Cortex of kidney (tissue), 1 donor: ENCODE data around the gene DNAJC11.
"Not testable (repeated sequence)": the region's sequence is repeated elsewhere in the genome, so short reads cannot be mapped to it uniquely, and the experiment has no call there.

Experiments
- DNase-seq: peaks from one replicate; lab custom pipeline; 2025; lab: John Stamatoyannopoulos, UW

DNAJC11 gene

GRCh38 chr1:6694121-6694713 is 7.4 kb downstream of the DNAJC11 start:
- DNase-seq: no peak

DNA sequence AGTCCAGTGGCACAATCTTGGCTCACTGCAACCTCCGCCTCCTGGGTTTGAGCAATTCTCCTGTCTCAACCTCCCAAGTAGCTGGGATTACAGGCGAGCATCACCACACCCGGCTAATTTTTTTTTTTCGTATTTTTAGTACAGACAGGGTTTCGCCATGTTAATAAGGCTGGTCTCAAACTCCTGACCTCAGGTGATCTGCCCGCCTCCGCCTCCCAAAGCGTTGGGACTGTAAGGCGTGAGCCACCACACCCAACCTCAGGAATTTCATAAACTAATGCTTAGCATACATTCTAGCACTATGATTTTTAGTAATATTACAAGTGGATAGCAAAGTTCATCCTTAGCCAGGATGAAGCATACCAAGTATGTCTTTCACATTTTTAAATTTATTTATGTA is 8.7 kb downstream of the DNAJC11 start:
- no peak for DNase-seq

DNA sequence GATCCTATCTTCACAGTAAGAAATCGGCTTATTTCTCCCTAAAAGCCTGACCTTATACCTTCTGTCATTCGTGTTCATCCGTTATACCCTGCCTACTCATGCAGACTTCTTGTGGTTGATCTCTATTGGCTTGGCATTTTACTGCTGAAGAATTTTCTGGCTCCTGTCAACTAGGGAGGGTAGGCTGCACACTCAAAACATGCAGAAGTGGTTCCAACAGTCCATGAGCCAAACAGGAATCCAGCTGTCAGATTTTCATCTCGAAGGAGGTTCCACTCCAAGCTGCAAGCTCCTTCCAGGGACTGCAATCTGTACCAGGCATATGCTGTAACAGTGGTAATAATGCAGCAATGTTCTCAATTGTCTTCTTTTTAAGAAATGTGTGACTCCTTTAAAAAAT is 10.1 kb downstream of the DNAJC11 start:
- DNase-seq: no peak

GRCh38 chr1:6690186-6690585 is 11.4 kb downstream of the DNAJC11 start:
- DNase-seq: no peak

DNA sequence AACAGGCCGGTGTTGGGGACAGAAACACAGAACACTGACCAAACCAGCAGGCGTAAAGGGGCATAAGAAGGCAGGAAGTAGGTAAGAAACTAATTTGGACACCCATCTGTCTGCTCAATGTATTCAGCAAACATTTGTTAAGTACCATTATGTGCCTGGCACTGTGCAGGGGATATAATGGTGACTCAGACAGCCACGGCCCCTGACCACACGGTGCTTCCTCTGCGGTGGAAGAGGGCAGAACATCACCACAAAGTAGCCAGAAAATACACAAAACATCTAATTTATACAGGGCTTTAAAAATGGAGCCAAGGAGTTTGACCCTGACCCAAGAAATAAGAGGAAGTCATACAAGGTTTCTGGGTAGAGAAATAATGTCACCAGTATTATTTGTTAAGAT is 12.9 kb downstream of the DNAJC11 start:
- DNase-seq: no peak

DNA sequence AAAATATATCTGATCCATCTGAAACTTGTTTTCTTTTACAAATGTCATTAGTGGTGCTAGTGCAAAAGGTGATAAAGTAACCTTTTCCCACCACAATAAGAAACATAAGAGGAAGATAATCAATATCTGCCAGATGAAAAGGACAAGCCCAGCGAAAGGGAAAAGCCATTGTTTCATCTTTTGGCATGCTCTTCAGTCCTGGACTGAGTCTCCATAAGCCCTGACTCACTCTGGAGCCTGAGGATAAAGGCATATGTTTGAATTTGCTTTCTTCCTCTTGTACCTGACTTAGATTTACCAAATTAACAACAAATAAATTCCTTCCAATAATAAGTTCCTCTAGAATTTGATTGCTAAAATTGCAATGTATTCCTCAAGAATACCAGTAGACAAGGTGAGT is 13.6 kb downstream of the DNAJC11 start:
- DNase-seq: no peak

DNA sequence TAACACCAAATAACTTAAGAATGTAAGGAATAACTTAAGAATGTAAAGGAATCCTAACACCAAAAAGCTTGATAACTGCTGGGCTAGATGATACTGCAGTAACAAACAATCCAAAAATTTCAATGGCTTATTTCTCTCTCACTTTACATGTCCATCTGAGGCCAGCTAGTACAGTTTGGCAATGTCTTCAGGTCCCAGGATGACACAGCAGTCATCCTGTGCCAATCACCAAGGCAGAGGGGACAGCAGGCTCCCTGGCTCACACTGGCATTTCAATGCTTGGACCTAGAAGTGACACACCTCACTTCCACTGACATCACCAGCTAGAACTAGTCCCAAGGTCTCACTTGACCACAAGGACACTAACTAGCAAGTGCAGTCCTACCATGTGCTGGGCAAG is 15.3 kb downstream of the DNAJC11 start:
- no peak for DNase-seq

DNA sequence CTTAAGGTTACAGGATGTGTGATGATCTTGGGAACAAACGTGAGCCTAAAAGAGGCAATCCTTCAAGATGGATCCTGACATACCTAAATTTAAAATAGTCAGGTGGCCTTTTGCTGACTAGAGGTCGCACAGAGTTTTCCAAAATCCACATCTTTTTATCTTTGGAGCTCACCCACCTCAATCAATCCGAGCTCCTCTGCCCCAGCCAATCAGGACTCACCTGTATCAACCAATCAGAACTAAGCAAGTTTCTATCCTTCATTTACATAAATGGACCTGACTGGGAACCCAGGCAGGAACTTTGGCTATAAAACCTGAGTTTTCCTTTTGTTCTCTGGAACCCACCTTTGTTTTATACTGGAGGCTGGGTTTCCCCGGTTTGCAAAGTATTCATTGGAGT is 16.2 kb downstream of the DNAJC11 start:
- DNase-seq: no peak

DNA sequence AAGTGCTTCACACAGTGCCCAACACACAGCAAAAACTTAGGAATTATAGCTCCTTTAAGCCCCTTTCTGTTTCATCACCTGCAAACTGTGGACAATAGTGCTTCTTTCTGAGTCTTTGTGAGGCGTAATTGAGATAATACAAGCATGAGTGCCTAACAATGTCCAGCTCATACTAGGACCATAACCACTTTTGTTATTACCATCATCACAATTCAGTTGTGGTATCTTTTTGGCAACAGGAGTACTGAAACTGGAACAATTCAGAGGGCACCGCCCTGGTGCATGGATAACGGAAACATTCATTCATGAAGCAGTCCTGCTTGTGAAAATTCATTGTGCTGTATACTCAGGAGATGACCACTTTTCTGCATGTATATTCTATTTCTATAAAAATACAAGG is 18.2 kb downstream of the DNAJC11 start:
- DNase-seq: no peak

- DNase-seq: no peak
These were observed 25.7 kb downstream of the DNAJC11 start for GRCh38 chr1:6675941-6676340.

DNA sequence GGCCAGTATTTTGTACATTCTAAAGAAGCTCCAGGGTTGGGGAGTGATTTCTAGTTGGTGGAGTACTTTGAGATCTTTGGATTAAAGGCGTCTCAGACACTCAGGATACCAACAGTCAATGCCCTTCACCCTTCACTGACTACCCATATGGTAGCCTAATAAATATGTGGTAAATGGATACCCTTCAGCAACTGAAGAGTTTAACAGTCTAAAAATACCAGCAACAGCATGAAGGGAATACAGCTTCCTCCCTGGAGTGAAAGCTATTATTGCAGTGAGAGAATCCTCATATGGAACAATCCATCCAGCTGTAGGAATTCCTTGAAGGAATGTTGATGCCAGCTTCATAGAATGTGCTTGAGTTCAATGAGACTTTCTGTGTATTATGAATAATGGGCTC is 26.8 kb downstream of the DNAJC11 start:
- DNase-seq: no peak

- no peak for DNase-seq
These were observed 27.7 kb downstream of the DNAJC11 start for GRCh38 chr1:6673816-6674398.

GRCh38 chr1:6672558-6672957 is 29.1 kb downstream of the DNAJC11 start:
- no peak for DNase-seq

- no peak for DNase-seq
These were observed 33.1 kb downstream of the DNAJC11 start for GRCh38 chr1:6668503-6668902.

DNA sequence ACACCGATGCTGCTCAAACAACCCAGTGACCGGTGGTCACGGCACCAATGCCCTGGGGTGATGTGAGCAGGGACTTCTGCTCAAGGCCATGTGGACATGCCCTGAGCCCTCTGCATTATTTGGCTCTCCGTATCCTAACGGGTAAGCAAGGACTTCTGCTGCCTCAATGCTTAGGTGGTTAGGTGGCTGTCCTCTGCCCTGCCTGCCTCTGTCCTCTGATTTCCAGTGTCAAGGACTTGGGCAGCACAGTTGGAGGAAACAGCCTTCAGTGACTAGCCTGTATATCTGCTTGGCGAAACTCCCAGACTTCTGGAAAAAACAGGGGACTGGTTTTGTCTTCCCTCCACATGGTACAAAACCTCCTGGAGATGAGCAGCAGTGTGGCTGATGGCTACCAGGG is 34.5 kb downstream of the DNAJC11 start:
- no peak for DNase-seq

GRCh38 chr1:6666696-6667095 is 34.9 kb downstream of the DNAJC11 start:
- no peak for DNase-seq

- DNase-seq: not testable (repeated sequence)
These were observed 39.1 kb downstream of the DNAJC11 start for GRCh38 chr1:6662468-6662867.

DNA sequence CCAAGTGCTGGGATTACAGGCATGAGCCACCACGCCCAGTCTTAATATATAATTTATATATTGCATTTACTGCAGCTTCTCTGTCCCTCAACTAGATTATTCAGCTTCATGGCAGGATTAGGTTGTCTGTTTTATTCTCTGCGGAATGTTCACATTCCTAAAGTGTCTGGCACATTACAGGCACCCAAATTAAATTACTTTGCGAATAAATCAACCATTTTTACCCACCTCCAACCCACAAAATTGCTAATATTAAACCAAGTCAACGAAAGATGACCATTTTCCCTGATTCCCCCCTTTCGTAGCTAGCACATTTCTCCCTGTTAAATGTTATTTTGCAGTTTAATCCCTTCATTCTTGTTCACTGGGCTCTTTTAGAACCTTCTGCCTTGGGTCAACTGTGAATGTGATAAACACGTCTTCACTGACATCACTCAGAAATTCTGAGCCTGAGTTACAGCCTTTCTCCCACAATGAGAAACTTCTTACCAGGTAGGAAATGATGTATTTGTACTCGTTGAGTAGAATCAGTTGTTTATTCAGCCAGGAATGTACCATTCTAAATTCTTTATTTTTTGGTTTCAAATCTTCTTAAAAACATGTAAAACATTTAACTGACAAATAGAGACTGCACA is 41.1 kb downstream of the DNAJC11 start:
- DNase-seq: no peak

DNA sequence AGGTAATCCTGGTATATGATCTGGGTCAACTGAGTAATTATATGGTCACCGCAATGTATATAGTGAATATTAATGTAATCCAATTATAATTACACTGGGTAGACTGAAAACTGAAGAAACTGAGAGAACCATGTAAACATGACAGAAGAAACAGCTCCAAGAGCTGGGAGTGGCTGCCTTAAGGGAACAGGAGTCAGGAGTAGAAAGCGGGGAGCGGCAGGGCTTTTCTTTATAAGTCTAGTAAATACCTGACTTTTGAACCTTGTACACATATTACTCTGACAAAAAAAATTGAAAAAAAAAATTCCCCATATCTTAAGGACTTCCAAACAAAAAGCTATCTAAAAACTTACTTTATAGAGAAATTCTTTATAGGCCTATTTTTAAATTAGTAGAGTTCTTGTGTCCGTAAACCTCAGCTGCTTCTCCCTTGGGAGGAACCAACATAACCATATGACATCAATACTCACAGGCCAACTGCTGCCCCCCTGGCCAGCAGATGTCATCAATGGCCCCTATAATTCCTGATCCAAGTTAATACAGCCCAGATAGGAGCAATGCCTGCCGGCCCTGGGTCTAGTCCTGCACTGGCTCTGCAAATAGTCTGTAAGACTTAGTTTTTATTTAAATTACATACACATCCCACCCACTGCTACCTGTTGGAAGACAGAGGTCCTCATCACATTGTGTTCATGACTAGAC is 43.1 kb downstream of the DNAJC11 start:
- no peak for DNase-seq

DNA sequence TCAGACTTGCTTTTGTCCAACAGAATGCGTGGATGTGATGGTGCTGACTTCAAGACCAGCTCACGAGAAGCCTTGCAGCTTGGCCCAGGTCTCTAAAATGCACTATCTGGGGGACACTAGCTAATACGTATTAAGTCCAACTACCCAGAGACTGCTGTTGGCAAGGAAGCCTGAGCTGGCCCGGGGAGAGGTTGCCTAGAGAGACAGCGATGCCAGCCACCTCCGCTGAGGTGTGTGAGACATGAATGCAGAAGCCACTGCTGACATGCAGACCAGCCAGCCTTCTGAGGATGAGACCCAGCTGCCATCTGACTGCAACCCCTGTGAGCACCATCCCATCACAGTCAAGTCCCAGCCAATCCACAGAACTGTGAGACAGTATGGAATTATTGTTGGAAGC is 44.5 kb downstream of the DNAJC11 start:
- DNase-seq: no peak

DNA sequence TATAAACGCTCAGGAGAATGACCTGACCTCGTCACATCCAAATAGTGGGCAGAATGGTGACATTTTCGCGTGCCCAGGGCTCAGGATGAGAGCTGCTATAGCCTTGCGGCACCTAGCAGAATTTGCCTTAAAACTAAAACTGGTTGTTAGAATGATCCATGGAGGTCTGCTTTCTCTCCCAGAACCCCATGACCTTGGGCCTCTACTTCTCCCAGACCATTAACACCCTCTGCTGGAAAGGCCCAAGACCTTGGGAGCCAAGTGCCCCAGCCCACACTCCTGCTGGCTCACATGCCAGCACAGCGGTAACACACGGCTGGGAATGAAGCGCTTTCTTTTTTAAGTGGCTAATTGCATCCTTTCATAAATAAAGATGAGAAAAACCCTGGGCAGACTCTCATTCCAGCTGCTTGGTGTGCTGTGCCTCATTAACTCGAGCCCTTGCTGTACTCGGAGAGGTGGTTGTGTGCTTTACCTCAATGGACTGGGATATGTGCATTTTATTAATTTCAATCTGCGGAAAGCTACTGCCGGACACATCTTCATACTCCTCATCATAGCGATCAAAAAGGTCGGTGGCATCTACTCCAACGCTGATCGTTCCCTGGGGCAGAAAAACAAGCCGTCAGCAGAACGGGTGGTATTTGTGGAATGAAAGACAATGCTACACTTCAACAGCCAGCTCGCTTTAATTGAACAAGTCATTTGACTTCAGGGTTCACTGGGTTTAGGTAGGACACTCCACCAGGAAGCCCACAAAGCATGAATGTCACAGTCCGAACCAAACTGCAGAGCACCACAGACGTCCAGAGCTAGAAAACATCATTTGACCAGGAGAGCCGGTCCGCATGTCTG is 48.0 kb downstream of the DNAJC11 start:
- DNase-seq: no peak

DNA sequence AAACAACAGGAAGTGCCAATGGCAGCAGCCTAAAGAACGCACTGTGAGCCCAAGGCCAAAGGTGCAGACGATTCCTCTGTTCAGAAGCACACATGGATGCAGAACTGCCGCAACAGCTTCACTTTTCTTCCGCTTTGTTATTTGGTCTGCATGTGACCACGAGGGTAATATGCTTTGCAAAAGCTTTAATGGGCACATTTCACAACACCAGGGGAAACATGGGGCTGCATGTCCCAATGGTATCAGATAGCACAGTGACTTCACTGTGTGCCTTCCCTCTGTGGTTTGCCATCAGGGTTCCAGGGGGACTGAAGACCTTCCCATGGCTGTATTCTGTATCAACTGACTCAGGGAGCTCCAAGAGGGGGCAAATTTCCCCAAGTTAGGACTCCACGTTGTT is 48.6 kb downstream of the DNAJC11 start:
- no peak for DNase-seq
